Fibroblast of pulmonary artery (primary cell): ENCODE data around the gene CSMD2.

ENCODE experiments used
- DNase-seq: peaks from one replicate; pipeline ENCODE4 v3.0.0-alpha.2; 2010; ENCODE audit warnings: low read depth
- H3K4me3 ChIP-seq: replicated peaks from 2 replicates; pipeline ENCODE4 v1.5.1; 2011; ENCODE audit warnings: low read depth, mild to moderate bottlenecking, control low read depth, low read length, moderate library complexity
- TF ChIP-seq, protein P1 (sequence below): IDR thresholded peaks from 2 replicates; pipeline ENCODE4 v1.5.1; 2011; ENCODE audit warnings: mild to moderate bottlenecking, control low read depth, low read length, inconsistent platforms; ENCODE audit errors: missing control alignments

The CSMD2 gene

DNA sequence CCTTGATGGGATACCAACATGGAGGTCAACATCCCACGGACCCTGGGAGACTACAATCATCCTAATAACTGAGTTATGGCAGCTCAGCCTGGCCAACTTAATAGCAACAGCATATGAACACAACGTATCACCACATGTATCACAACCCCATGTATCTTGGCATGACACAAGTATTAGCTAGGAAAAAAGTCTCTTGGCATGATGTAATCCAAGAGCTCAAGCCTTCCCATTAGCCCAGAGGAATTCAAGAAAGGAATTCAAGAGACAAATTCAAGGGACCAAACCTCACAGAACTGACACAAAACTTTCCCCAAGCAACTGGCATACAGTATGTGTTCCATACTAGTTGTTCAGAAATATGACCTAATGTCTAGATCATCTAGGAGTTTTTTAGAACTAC, 402.1 kb downstream of the CSMD2 start:
- TF ChIP-seq, protein P1, sequence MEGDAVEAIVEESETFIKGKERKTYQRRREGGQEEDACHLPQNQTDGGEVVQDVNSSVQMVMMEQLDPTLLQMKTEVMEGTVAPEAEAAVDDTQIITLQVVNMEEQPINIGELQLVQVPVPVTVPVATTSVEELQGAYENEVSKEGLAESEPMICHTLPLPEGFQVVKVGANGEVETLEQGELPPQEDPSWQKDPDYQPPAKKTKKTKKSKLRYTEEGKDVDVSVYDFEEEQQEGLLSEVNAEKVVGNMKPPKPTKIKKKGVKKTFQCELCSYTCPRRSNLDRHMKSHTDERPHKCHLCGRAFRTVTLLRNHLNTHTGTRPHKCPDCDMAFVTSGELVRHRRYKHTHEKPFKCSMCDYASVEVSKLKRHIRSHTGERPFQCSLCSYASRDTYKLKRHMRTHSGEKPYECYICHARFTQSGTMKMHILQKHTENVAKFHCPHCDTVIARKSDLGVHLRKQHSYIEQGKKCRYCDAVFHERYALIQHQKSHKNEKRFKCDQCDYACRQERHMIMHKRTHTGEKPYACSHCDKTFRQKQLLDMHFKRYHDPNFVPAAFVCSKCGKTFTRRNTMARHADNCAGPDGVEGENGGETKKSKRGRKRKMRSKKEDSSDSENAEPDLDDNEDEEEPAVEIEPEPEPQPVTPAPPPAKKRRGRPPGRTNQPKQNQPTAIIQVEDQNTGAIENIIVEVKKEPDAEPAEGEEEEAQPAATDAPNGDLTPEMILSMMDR, result no peak
- DNase-seq, result no peak
- no peak overlapping the region for H3K4me3 ChIP-seq

DNA sequence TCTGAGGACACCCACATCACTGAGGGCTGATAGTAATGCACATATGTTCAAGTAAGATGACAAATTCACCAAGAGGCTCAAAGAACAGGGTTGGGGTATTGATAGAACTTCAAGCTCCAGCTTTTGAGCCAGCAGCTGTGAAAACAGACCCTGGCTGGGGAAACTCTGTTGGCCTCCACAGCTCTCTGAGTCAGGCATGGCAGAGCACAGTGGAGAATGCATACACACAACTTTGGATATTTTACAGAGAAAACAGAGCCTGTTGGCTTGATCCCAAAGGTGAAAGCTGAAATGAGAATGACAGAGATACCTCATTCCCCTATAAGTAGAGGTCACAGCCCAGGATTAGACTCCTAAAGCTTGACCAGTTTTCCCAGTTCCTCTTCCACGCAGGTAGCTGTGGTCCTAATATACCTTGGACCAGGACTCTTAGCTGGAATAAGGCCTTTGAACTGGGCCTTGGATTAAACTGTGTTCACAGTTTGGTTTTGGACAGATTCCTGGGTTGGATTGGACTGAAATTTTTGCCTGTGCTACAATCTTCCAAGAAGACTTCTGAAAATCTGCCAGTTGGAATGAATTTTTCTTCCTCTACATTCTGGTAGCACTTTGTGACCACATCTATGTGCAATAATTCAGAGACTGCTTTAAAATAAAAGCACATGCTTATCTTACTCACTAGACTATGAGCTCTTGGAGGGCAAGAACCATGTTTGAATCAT, 402.8 kb downstream of the CSMD2 start:
- TF ChIP-seq, protein P1, result no peak
- no peak overlapping the region for H3K4me3 ChIP-seq
- no peak for DNase-seq

DNA sequence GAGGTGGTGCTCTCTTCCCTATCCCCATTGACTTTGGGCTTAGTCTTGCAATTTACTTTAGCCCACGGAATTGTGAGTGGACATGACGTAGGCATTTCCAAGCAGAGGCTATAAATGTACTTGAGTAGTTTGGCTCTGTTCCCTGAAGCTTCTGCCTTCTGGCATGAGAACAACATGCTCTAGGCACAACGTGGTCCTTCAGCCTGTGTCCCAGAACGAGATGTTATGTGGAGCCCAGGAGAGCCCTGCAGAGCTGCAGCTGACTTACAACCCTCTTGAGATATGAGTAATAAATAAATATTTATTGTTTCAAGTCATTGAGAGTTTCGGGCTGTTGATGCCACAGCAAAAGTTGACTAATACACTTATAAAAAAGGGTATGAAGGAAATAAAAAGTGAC, 406.3 kb downstream of the CSMD2 start:
- TF ChIP-seq, protein P1, result no peak
- H3K4me3 ChIP-seq, result no peak overlapping the region
- no peak for DNase-seq

DNA sequence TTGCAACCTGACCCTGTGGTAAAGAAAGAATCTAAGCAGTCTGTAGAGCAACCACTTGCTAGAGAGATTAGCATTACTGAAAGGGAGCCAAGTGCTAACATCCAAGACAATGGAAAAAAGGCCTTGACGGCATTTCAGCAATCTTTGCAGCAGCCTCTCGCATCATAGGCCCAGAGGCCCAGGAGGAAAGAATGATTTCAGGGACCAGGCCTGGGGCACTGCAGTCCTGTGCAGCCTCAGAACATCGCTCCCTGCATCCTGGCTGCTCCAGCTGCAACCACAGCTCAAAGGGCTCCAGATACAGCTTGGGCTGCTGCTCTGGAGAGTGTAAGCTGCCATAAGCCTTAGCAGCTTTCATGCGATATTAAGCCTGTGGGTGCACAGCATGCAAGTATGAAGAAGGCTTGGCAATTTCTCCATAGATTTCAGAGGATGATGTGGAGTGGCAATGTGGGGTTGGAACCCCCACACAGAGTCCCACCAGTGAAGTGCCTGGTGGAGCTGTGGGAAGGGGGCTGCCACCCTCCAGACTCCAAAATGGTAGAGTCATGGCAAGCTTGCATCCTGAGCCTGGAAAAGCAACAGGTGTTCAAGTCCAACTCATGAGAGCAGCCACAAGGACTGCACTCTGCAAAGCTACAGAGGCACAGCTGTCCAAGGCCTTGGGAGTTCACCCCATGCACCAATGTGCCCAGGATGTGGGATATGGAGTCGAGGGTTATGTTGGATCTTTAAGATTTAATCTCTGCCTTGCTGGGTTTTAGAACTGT, 411.8 kb downstream of the CSMD2 start:
- no peak for DNase-seq
- H3K4me3 ChIP-seq, result no peak overlapping the region
- TF ChIP-seq, protein P1, result no peak

DNA sequence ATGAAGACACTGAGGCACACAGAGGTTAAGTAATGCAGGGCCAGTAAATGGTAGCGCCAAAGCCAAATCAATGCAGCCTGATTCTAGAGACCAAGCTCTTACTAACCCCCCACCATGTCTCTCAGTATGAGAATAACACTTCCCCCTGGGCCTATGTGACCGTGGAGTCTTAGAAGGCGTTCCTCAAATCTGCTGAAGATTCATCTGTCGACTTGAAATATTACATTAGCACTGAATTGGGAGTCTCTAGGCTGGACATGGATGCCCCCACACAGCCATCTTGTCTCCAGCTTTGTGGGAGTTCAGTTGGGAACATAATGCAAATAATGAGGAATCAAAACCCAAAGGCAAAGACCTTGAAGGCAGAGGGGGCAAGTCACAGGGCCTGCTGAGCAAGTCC, 419.1 kb downstream of the CSMD2 start:
- TF ChIP-seq, protein P1, result no peak
- DNase-seq, result no peak
- H3K4me3 ChIP-seq, result no peak overlapping the region

DNA sequence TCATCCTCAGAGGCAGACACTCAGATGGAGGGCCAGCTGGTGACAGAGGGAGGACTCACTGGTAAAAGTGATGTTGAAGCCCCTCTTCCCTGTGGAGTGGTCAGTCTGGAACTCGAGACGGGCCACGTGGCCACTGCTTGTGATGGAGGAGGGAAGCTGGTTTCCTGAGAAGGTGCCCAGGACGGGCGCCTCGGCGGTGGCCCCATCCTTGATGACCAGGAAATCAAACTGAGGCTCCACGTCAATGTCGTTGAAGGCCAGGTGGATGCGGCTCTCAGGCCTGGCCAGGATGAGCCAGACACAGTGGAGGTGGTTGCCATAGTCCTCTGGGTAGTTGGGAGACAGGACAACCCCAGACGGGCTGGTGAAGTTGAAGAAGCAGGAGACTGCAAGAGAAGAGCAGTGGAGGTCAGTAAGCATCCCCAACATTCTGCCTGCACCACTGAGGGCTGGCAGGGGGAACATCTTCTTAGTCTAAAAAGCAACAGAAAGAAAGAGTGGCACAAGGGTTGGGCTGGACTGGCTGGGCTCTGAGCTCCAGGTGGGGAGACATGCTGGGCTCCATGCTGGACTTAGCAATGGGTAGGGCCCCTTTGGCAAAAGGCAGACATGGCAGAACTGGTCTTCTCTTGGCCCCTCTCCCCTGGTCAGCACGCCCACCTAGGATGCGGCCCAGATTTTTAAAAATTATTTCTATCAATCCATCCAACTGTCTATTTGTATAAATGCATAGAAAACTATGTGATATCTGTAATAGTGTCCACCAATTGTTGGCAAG, 421.6 kb downstream of the CSMD2 start:
- no peak overlapping the region for H3K4me3 ChIP-seq

More for the DNA sequence above, 421.6 kb downstream of the CSMD2 start:
- no peak for DNase-seq
- TF ChIP-seq, protein P1, result no peak
